Gastrocnemius medialis (tissue), 4 donors: Measurements from ENCODE around the gene VCX3B.

ENCODE experiments used
- CTCF ChIP-seq, 5 experiments: fragments of 450-650 bp in 3 of 5; fragments of 200-600 bp in 2 of 5; sonication (generic) in 2 of 5; IDR thresholded peaks in 4 of 5; conservative IDR thresholded peaks in 1 of 5; 1 replicate in 4 of 5; 2 replicates in 1 of 5; pipeline ENCODE4 v1.5.1; 2016 to 2019; ENCODE audit warnings: antibody characterized with exemption in 5 of 5, mild to moderate bottlenecking in 3 of 5, moderate library complexity in 3 of 5
- POLR2A ChIP-seq, 2 donors: fragments of 450-650 bp; IDR thresholded peaks; one replicate each; pipeline ENCODE4 v1.6.1; 2017; ENCODE audit warnings: antibody characterized with exemption in 2 of 2, mild to moderate bottlenecking in 2 of 2, moderate library complexity in 2 of 2

DNA sequence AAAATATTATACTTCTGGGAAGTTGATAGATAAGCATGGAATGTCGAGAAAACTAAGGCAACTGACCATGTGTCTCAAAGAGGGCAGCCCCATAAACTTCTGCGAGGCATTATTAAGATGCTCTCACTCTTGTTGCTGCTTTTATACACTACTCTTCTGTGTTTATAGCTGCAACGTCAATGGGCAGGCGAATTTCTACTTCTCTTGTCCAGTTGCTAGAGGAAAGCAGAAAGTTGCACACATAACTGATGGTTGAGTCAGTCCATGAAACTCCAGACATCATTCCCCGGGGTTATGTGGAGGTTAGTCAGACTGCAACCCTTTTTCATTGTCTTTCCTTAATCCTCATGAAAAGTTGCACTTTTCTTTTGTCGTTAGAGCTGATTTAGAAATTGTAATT, 39.8 kb downstream of the VCX3B start:
- TF ChIP-seq CTCF (IDR thresholded peaks at IDR 0.05 in 4 of 5, conservative IDR thresholded peaks at IDR 0.05 in 1 of 5) (no peak), POLR2A (IDR thresholded peaks at IDR 0.05) (no peak)
